B cell (primary cell): ENCODE measurements around the gene TEAD1. TPM values are rescaled to one million over a fixed set of nuclear protein-coding genes. Genes with fewer than 3 reads are reported as not detected.

Experiments
- ATAC-seq: fragments of 200-7000 bp; cut with Tn5 transposase; one replicate; pipeline ENCODE4 v1.10.0; 2021; ENCODE audit warnings: low read depth, mild to moderate bottlenecking, moderate number of reproducible peaks, moderate library complexity
- CTCF ChIA-PET: fragments of 350-600 bp; sonication (Branson Sonifier 250); formaldehyde crosslinking; loops from one replicate; lab custom pipeline; 2021; ENCODE audit warnings: antibody characterized with exemption, inconsistent platforms; lab: Charles Lee
- POLR2A ChIA-PET: fragments of 350-600 bp; sonication (Branson Sonifier 250); formaldehyde crosslinking; loops from one replicate; lab custom pipeline; 2021; ENCODE audit warnings: antibody characterized with exemption; lab: Charles Lee
- DNase-seq: peaks from one replicate; pipeline ENCODE4 v3.0.0; 2013
- H2AFZ ChIP-seq: 2 replicates; pipeline ENCODE4 v1.6.1; 2012; ENCODE audit warnings: mild to moderate bottlenecking, low read depth, low read length; ENCODE audit not compliant: insufficient read depth, poor library complexity, severe bottlenecking
- H3K27ac ChIP-seq, 2 donors: 1 replicate in 1 of 2; 2 replicates in 1 of 2; pipeline ENCODE4 v1.5.1; 2012 to 2013; ENCODE audit warnings: low read length in 2 of 2, mild to moderate bottlenecking in 2 of 2, moderate library complexity in 1 of 2
- H3K27me3 ChIP-seq, 4 experiments: fragments of 200-600 bp in 1 of 4; sonication (generic) in 1 of 4; replicated peaks in 1 of 4; 1 replicate in 2 of 4; 2 replicates in 2 of 4; pipeline versions ENCODE4 v1.6.1 to v1.7.0; 2013 to 2016; ENCODE audit warnings: low read length in 3 of 4, mild to moderate bottlenecking in 2 of 4, mixed read lengths in 1 of 4, moderate library complexity in 1 of 4; ENCODE audit not compliant: insufficient read depth in 4 of 4, control insufficient read depth in 3 of 4; ENCODE audit errors: control extremely low read depth in 1 of 4
- H3K36me3 ChIP-seq, 2 experiments: replicated peaks in 1 of 2; 1 replicate in 1 of 2; 2 replicates in 1 of 2; pipeline versions ENCODE4 v1.6.1 to v1.7.1; 2013; ENCODE audit warnings: low read length in 1 of 2; ENCODE audit not compliant: insufficient read depth in 2 of 2, control insufficient read depth in 1 of 2; ENCODE audit errors: control extremely low read depth in 1 of 2, extremely low read depth in 1 of 2
- H3K4me1 ChIP-seq, 2 donors: fragments of 200-600 bp in 1 of 2; sonication (generic) in 1 of 2; 1 replicate in 1 of 2; 2 replicates in 1 of 2; pipeline versions ENCODE4 v1.5.1 to v1.6.1; 2013 to 2017; ENCODE audit warnings: low read length in 2 of 2; ENCODE audit not compliant: control insufficient read depth in 2 of 2, insufficient read depth in 2 of 2
- H3K4me2 ChIP-seq: replicated peaks from 2 replicates; pipeline ENCODE3; 2012; ENCODE audit warnings: mild to moderate bottlenecking, low read depth, low read length; ENCODE audit not compliant: poor library complexity, severe bottlenecking
- H3K4me3 ChIP-seq, 5 experiments: fragments of 200-600 bp in 1 of 5; sonication (generic) in 1 of 5; 1 replicate in 3 of 5; 2 replicates in 2 of 5; pipeline versions ENCODE4 v1.5.1 to v1.7.0; 2011 to 2016; ENCODE audit warnings: low read length in 4 of 5, mild to moderate bottlenecking in 4 of 5, low read depth in 2 of 5, control low read depth in 1 of 5, moderate library complexity in 1 of 5; ENCODE audit not compliant: insufficient read depth in 1 of 5; ENCODE audit errors: control extremely low read depth in 1 of 5, extremely low read depth in 1 of 5
- H3K79me2 ChIP-seq: fragments of 200-600 bp; sonication (generic); one replicate; pipeline ENCODE4 v1.6.0; 2016; ENCODE audit warnings: low read length; ENCODE audit not compliant: control insufficient read depth, insufficient read depth
- H3K9ac ChIP-seq: fragments of 200-600 bp; sonication (generic); 2 replicates; pipeline ENCODE4 v1.6.1; 2017; ENCODE audit warnings: mild to moderate bottlenecking, low read length, moderate library complexity
- H3K9me3 ChIP-seq, 3 donors: one replicate each; pipeline versions ENCODE4 v1.6.1 to v1.7.1; 2013; ENCODE audit warnings: low read length in 2 of 3; ENCODE audit not compliant: control insufficient read depth in 2 of 3, insufficient read depth in 1 of 3; ENCODE audit errors: control extremely low read depth in 1 of 3
- H4K20me1 ChIP-seq: 2 replicates; pipeline ENCODE4 v1.6.0; 2012; ENCODE audit warnings: mild to moderate bottlenecking, low read length; ENCODE audit not compliant: insufficient read depth, control insufficient read depth, poor library complexity, severe bottlenecking
- H3K27ac Mint-ChIP-seq: one replicate; pipeline ENCODE4 v1.8.0; 2021; ENCODE audit warnings: mixed read lengths
- H3K27me3 Mint-ChIP-seq: one replicate; pipeline ENCODE4 v1.8.0; 2021; ENCODE audit warnings: mixed read lengths
- H3K4me1 Mint-ChIP-seq: one replicate; pipeline ENCODE4 v1.8.0; 2021; ENCODE audit warnings: mixed read lengths
- H3K4me3 Mint-ChIP-seq: one replicate; pipeline ENCODE4 v1.8.0; 2021; ENCODE audit warnings: mixed read lengths
- H3K9me3 Mint-ChIP-seq: one replicate; pipeline ENCODE4 v1.8.0; 2022; ENCODE audit warnings: mixed read lengths; ENCODE audit not compliant: insufficient read depth
- CTCF ChIP-seq: fragments of 200-600 bp; IDR thresholded peaks from one replicate; pipeline ENCODE4 v1.8.0; 2022; ENCODE audit warnings: antibody characterized with exemption, mild to moderate bottlenecking
- EZH2 ChIP-seq: IDR thresholded peaks from 2 replicates; pipeline ENCODE4 v1.6.1; 2012; ENCODE audit warnings: borderline replicate concordance, low read depth, mild to moderate bottlenecking, moderate library complexity, low read length; ENCODE audit not compliant: insufficient read depth, poor library complexity, severe bottlenecking
- WGBS: methylation state at CpG from one replicate; pipeline ENCODE4 v1.1.5; 2013; ENCODE audit warnings: missing lambda C conversion rate; ENCODE audit not compliant: insufficient coverage; 5-methylcytosine and 5-hydroxymethylcytosine counted together
- intact Hi-C: fragments of 100-400 bp; cut with micrococcal nuclease; formaldehyde crosslinking; loops from one replicate; pipeline ENCODE4 v1.10.0; 2022
- polyA plus RNA-seq: library from polyadenylated mRNA; depleted of rRNA; stranded (reverse); fragments of >200 nt; gene quantifications from 2 replicates; pipeline ENCODE4 v1.2.3, GENCODE V29; 2012
- total RNA-seq, 2 donors: library from RNA; stranded (reverse); fragments of 120-200 nt in 1 of 2; gene quantifications; 1 replicate in 1 of 2; 2 replicates in 1 of 2; pipeline versions ENCODE4 v1.2.3 to v1.2.4, GENCODE V29; 2013 to 2022

Gene TEAD1
- total and polyA plus RNA-seq, 2 donors (not counting 1 experiment from before 2014, with no cell fraction given), result 0.30 TPM; not detected in 1

- ChIA-PET POLR2A (no interaction called here), CTCF (no interaction called here)
- H3K4me2 ChIP-seq, result no peak overlapping the region
- no peaks in the 10 kb centered on the region for H3K4me1 ChIP-seq
- TF ChIP-seq CTCF (no peak), EZH2 (no peak)
- no peaks in the 10 kb centered on the region for H3K9me3 Mint-ChIP-seq
- peaks cover 8% of the 10 kb centered on the region for H3K27me3 Mint-ChIP-seq
- H3K79me2 ChIP-seq, result no peaks in the 10 kb centered on the region
- no peak overlapping the region for H3K4me3 ChIP-seq
- ATAC-seq (no peak), DNase-seq (no peak)
- intact Hi-C loops, result no loop called here
- no peak overlapping the region for H3K4me3 Mint-ChIP-seq
- no peak overlapping the region for H3K27ac Mint-ChIP-seq
- H3K9me3 ChIP-seq, result no peaks in the 10 kb centered on the region
- no peak overlapping the region for H3K27ac ChIP-seq
- H3K4me1 Mint-ChIP-seq, result peaks cover 2% of the 10 kb centered on the region
- no peak overlapping the region for H3K9ac ChIP-seq
- H2AFZ ChIP-seq, result no peak overlapping the region
- H3K36me3 ChIP-seq, result no peaks in the 10 kb centered on the region
- 58% methylated on average over 3 of the region's 6 CpGs for WGBS
- H3K27me3 ChIP-seq, result no peaks in the 10 kb centered on the region
- H4K20me1 ChIP-seq, result no peaks in the 10 kb centered on the region
Observed at GRCh38 chr11:12902791-12903486, 228.7 kb downstream of the TEAD1 start.

GRCh38 chr11:12905435-12905834, 231.2 kb downstream of the TEAD1 start:
- CTCF ChIA-PET, result no interaction called here
- H3K36me3 ChIP-seq, result no peaks in the 10 kb centered on the region
- H3K27me3 ChIP-seq, result peaks cover 0 to 4% (median 0%) of the 10 kb centered on the region in 4 experiments
- POLR2A ChIA-PET, result no interaction called here
- H3K27ac ChIP-seq, result no peak overlapping the region
- no CpG with 5 or more reads among the region's 4 CpGs for WGBS
- ATAC-seq (no peak), DNase-seq (no peak)
- TF ChIP-seq CTCF (no peak), EZH2 (no peak)
- H3K4me1 ChIP-seq, result no peaks in the 10 kb centered on the region
- no peak overlapping the region for H2AFZ ChIP-seq
- intact Hi-C loops, result no loop called here
- H3K4me2 ChIP-seq, result no peak overlapping the region
- Mint-ChIP-seq H3K27me3 (peaks cover 7% of the 10 kb centered on the region), H3K9me3 (no peaks in the 10 kb centered on the region), H3K4me3 (no peak overlapping the region), H3K4me1 (peaks cover 2% of the 10 kb centered on the region), H3K27ac (no peak overlapping the region)
- H3K79me2 ChIP-seq, result no peaks in the 10 kb centered on the region
- no peaks in the 10 kb centered on the region for H3K9me3 ChIP-seq
- no peak overlapping the region for H3K9ac ChIP-seq
- H3K4me3 ChIP-seq, result no peak overlapping the region
- no peaks in the 10 kb centered on the region for H4K20me1 ChIP-seq
